ENCODE results near the gene QRFP. TPM values are rescaled to one million over a fixed set of nuclear protein-coding genes. Genes with fewer than 3 reads are reported as not detected.
"Not testable (repeated sequence)": the region's sequence is repeated elsewhere in the genome, so short reads cannot be mapped to it uniquely, and the experiment has no call there.

QRFP gene
- total RNA-seq, 4 donors from 2014 or later, result not detected

DNA sequence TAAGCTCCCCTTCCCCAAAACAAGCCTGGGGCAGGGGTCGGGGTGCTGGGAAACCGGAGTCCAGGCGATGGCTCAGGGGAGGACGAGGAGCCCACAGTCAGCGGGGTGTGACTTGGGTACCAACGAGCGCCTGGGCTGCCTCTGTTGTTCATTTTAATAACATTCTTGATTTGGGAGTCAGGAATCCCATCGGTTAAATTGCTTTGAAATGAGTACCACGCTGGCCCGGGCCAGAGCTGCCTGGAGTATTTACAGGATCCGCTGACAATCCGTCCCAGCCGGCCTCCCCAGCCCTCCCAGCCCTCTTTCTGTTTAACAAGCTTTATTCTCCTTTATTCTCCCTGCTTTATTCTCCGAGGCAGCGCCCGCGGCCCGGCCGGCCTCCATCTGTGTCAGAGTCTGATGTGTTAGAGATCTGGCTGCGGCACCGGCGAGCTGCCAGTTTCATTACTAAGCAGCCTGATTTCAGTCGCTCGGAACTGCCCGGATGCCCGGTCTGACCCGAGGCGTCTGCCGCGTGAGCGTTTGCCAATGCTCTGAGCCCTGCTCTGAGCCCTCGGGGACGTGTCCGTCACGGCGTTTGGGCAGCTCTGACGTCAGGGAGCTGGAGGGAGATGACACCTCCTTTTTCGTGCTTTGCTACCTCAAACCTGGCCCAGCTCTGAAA lies 16.5 kb upstream of the QRFP start:
- no peak overlapping the region for H3K4me3 ChIP-seq
- no peak overlapping the region for H3K27ac ChIP-seq
- intact Hi-C loops (cut with DNase I; ENCODE audit: low total_unique reads), result no loop called here
- no peaks in the 10 kb centered on the region for H3K9me3 ChIP-seq
- H3K4me1 ChIP-seq, result no peaks in the 10 kb centered on the region
- no peaks in the 10 kb centered on the region for H3K36me3 ChIP-seq
- H3K27me3 ChIP-seq, result no peaks in the 10 kb centered on the region
- TF ChIP-seq, protein P1, sequence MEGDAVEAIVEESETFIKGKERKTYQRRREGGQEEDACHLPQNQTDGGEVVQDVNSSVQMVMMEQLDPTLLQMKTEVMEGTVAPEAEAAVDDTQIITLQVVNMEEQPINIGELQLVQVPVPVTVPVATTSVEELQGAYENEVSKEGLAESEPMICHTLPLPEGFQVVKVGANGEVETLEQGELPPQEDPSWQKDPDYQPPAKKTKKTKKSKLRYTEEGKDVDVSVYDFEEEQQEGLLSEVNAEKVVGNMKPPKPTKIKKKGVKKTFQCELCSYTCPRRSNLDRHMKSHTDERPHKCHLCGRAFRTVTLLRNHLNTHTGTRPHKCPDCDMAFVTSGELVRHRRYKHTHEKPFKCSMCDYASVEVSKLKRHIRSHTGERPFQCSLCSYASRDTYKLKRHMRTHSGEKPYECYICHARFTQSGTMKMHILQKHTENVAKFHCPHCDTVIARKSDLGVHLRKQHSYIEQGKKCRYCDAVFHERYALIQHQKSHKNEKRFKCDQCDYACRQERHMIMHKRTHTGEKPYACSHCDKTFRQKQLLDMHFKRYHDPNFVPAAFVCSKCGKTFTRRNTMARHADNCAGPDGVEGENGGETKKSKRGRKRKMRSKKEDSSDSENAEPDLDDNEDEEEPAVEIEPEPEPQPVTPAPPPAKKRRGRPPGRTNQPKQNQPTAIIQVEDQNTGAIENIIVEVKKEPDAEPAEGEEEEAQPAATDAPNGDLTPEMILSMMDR (IDR thresholded peaks at IDR 0.05), result no peak
- no peak for TF ChIP-seq POLR2A (IDR thresholded peaks at IDR 0.05)
- DNase-seq, result no peak

DNA sequence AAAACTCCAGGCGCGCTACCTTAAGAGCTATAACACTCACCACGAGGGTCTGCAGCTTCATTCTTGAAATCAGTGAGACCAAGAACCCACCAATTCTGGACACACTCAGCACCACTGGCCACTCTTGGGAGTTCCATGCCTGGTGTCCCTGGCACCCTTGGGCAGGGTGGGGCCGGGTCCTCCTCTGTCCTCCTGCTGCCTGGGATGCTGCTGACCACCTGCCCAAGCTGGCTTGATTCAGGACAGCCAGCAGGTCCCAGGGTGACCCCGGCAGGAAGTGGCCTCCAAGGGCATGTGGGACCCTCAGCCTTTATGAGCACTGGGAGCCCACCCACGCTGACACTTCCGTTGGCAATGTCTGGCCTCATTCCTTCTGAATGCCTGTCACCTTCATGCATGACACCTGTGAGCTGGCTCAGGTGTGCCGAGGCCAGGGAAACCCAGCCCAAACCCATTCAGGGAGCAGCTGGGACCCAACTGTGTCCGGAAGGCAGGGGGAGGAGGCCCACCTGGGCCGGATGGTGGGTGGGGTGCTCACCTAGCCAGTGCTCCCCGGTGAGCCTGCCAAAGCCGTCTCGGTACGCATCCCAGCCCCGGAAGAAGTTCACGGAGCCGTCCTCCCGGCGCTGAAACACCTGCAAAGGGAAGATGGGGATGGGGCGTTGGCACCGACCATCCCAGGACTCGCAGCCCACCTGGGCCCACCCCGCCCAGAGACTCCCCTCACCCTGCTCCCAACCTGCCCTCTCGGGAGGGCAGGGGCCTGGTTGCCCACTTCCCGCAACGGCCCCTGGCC lies 14.8 kb upstream of the QRFP start:
- DNase-seq, result no peak
- TF ChIP-seq, protein P1 (IDR thresholded peaks at IDR 0.05), result no peak
- no peak for TF ChIP-seq POLR2A (IDR thresholded peaks at IDR 0.05)
- no peak overlapping the region for H3K4me3 ChIP-seq
- H3K9me3 ChIP-seq, result no peaks in the 10 kb centered on the region
- intact Hi-C loops (cut with DNase I; ENCODE audit: low total_unique reads), result no loop called here
- H3K36me3 ChIP-seq, result no peaks in the 10 kb centered on the region
- H3K4me1 ChIP-seq, result no peaks in the 10 kb centered on the region
- no peak overlapping the region for H3K27ac ChIP-seq
- H3K27me3 ChIP-seq, result no peaks in the 10 kb centered on the region

- H3K27me3 ChIP-seq; H3K9me3 ChIP-seq; H3K27ac ChIP-seq; H3K4me3 ChIP-seq; DNase-seq; H3K4me1 ChIP-seq; intact Hi-C loops (cut with DNase I; ENCODE audit: low total_unique reads); H3K36me3 ChIP-seq: not testable (repeated sequence)
Observed at GRCh38 chr9:130910670-130911069, 14.1 kb upstream of the QRFP start.

- H3K4me3 ChIP-seq; H3K9me3 ChIP-seq; intact Hi-C loops (cut with DNase I; ENCODE audit: low total_unique reads); H3K4me1 ChIP-seq; H3K27ac ChIP-seq; H3K27me3 ChIP-seq; H3K36me3 ChIP-seq; DNase-seq: not testable (repeated sequence)
Observed at GRCh38 chr9:130910041-130910440, 13.4 kb upstream of the QRFP start.

DNA sequence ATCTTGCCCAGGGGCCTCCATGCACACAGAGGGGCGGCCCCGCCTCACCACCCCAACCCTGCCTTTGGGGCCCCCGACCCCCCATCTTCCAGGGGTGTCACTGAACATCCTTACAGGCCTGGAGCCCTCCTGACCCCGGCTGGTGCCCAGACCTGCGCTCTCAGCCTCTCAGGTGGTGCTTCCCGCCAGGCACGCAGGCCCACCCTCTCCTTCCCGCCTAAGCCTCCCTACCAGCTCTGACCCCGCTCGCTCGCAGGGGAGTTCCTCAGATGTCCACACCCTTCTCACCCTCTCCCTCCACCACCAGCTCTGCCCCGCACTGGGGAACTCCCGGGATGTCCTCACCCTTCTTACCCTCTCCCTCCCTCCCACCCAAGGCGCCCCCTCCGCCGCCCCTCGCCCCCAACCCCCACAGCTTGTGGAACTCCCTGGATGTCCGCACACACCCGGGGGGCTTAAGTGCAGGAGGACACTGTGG lies 12.3 kb upstream of the QRFP start:
- Histone ChIP-seq H3K27ac (no peak overlapping the region), H3K9me3 (no peaks in the 10 kb centered on the region), H3K36me3 (no peaks in the 10 kb centered on the region), H3K4me3 (no peak overlapping the region), H3K4me1 (no peaks in the 10 kb centered on the region), H3K27me3 (no peaks in the 10 kb centered on the region)
- DNase-seq, result no peak
- intact Hi-C loops (cut with DNase I; ENCODE audit: low total_unique reads), result no loop called here
- TF ChIP-seq, protein P1 (IDR thresholded peaks at IDR 0.05), result no peak
- TF ChIP-seq POLR2A (IDR thresholded peaks at IDR 0.05), result no peak

GRCh38 chr9:130908146-130908877 lies 11.7 kb upstream of the QRFP start:
- TF ChIP-seq POLR2A (IDR thresholded peaks at IDR 0.05), result no peak
- TF ChIP-seq, protein P1 (IDR thresholded peaks at IDR 0.05), result no peak
- H3K36me3 ChIP-seq, result no peaks in the 10 kb centered on the region
- H3K4me3 ChIP-seq, result no peak overlapping the region
- no peak overlapping the region for H3K27ac ChIP-seq
- DNase-seq, result no peak
- H3K4me1 ChIP-seq, result no peaks in the 10 kb centered on the region
- no peaks in the 10 kb centered on the region for H3K9me3 ChIP-seq
- intact Hi-C loops (cut with DNase I; ENCODE audit: low total_unique reads), result no loop called here
- peaks cover 0 to 1% of the 10 kb centered on the region in 2 donors for H3K27me3 ChIP-seq
